ENCODE measurements around the gene CNDP2.

- TF ChIP-seq, protein P1, sequence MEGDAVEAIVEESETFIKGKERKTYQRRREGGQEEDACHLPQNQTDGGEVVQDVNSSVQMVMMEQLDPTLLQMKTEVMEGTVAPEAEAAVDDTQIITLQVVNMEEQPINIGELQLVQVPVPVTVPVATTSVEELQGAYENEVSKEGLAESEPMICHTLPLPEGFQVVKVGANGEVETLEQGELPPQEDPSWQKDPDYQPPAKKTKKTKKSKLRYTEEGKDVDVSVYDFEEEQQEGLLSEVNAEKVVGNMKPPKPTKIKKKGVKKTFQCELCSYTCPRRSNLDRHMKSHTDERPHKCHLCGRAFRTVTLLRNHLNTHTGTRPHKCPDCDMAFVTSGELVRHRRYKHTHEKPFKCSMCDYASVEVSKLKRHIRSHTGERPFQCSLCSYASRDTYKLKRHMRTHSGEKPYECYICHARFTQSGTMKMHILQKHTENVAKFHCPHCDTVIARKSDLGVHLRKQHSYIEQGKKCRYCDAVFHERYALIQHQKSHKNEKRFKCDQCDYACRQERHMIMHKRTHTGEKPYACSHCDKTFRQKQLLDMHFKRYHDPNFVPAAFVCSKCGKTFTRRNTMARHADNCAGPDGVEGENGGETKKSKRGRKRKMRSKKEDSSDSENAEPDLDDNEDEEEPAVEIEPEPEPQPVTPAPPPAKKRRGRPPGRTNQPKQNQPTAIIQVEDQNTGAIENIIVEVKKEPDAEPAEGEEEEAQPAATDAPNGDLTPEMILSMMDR (IDR thresholded peaks at IDR 0.05): no peak
- TF ChIP-seq POLR2A (IDR thresholded peaks at IDR 0.05; ENCODE audit: low read depth): no peak
These were observed 39.0 kb upstream of the CNDP2 start, which contains the start of gene DIPK1C for GRCh38 chr18:74457043-74457724.
